ENCODE results near the gene USP10. TPM values are rescaled to one million over a fixed set of nuclear protein-coding genes. Genes with fewer than 3 reads are reported as not detected.

Gene USP10
- total and polyA plus RNA-seq, 2 donors (not counting 1 experiment from before 2014, with no cell fraction given) = 48.9 to 134 TPM

DNA sequence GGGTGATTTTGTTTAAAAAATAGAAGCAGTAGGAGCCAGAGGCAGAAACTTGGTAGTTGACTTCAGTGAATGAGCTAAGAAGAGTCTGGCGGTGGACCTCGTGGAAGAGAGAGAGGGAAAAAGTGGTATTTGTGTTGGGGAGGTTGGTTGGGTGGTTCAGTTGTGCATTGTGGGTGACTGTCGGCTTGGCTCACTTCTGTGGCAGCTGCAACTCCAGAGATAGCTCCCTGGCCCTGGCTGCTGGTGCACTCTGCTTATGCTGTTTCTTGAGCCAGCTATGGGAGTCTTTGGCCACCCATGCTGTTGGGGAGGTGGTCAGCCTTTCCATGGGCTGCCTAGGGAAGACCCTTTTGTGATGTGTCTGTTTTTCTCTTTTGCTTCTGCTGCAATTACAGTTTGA lies 69.6 kb downstream of the USP10 start:
- peaks cover 6 to 82% of the 10 kb centered on the region in 2 experiments for H3K36me3 ChIP-seq (replicated peaks in 1 of 2; ENCODE audit: control extremely low read depth in 1 of 2, control insufficient read depth in 1 of 2, extremely low read depth in 1 of 2, insufficient read depth in 2 of 2, low read length in 1 of 2)
- Mint-ChIP-seq H3K4me1 (no peaks in the 10 kb centered on the region), H3K27ac (no peak overlapping the region), H3K4me3 (no peak overlapping the region), H3K9me3 (ENCODE audit: insufficient read depth) (no peaks in the 10 kb centered on the region), H3K27me3 (no peaks in the 10 kb centered on the region)
- H3K79me2 ChIP-seq (ENCODE audit: control insufficient read depth, insufficient read depth, low read length) = peaks cover 10% of the 10 kb centered on the region
- no peak overlapping the region for H3K9ac ChIP-seq (ENCODE audit: low read length)
- no peaks in the 10 kb centered on the region for H3K4me1 ChIP-seq (ENCODE audit: control insufficient read depth in 2 of 2, insufficient read depth in 2 of 2, low read length in 2 of 2)
- 98% methylated on average over 3 of the region's 3 CpGs for WGBS (ENCODE audit: insufficient coverage)
- H3K27me3 ChIP-seq (replicated peaks in 1 of 4; ENCODE audit: control extremely low read depth in 1 of 4, control insufficient read depth in 3 of 4, insufficient read depth in 4 of 4, low read length in 3 of 4) = no peaks in the 10 kb centered on the region
- ChIA-PET CTCF (interaction anchor here (1.4 kb wide), 1 partner anchor 14 kb away, joined by 5 read pairs; no protein-coding TSS in a partner anchor), POLR2A (no interaction called here)
- H2AFZ ChIP-seq (ENCODE audit: insufficient read depth, low read depth, low read length, poor library complexity, severe bottlenecking) = no peak overlapping the region
- no peak for DNase-seq
- no peak overlapping the region for H3K4me3 ChIP-seq (ENCODE audit: control extremely low read depth in 1 of 5, extremely low read depth in 1 of 5, insufficient read depth in 1 of 5, low read depth in 2 of 5, low read length in 4 of 5)
- H3K4me2 ChIP-seq (replicated peaks; ENCODE audit: low read depth, low read length, poor library complexity, severe bottlenecking) = no peak overlapping the region
- TF ChIP-seq, protein P1, sequence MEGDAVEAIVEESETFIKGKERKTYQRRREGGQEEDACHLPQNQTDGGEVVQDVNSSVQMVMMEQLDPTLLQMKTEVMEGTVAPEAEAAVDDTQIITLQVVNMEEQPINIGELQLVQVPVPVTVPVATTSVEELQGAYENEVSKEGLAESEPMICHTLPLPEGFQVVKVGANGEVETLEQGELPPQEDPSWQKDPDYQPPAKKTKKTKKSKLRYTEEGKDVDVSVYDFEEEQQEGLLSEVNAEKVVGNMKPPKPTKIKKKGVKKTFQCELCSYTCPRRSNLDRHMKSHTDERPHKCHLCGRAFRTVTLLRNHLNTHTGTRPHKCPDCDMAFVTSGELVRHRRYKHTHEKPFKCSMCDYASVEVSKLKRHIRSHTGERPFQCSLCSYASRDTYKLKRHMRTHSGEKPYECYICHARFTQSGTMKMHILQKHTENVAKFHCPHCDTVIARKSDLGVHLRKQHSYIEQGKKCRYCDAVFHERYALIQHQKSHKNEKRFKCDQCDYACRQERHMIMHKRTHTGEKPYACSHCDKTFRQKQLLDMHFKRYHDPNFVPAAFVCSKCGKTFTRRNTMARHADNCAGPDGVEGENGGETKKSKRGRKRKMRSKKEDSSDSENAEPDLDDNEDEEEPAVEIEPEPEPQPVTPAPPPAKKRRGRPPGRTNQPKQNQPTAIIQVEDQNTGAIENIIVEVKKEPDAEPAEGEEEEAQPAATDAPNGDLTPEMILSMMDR (IDR thresholded peaks at IDR 0.05) = no peak
- no peak for TF ChIP-seq EZH2 (IDR thresholded peaks at IDR 0.05; ENCODE audit: borderline replicate concordance, insufficient read depth, low read depth, low read length, poor library complexity, severe bottlenecking)
- H4K20me1 ChIP-seq (ENCODE audit: control insufficient read depth, insufficient read depth, low read length, poor library complexity, severe bottlenecking) = peaks cover 13% of the 10 kb centered on the region
- intact Hi-C loops (cut with micrococcal nuclease) = no loop called here
- no peaks in the 10 kb centered on the region for H3K9me3 ChIP-seq (ENCODE audit: control extremely low read depth in 1 of 3, control insufficient read depth in 2 of 3, insufficient read depth in 1 of 3, low read length in 2 of 3)
- H3K27ac ChIP-seq (ENCODE audit: low read length in 2 of 2) = no peak overlapping the region
- ATAC-seq (ENCODE audit: low read depth) = no peak

DNA sequence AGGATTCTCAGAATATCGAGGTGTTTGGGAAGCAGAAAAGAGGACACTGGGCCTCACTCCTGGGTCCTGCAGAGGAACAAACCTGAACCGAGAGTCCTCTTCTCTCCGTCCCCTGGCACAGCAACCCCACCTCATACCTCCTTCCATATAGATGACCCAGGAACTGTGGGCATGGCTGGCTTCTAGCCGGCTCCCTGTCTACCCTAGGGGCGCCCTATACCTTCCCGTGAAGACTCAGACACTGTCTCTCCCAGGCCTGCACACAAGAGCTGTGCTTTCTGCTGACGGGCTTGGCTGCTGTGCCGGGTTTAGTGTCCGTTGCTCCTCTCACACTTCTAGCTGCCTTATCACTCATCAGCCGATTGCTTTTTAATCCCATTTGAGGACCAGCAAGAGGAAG lies 73.5 kb downstream of the USP10 start:
- Histone ChIP-seq H3K4me2 (replicated peaks; ENCODE audit: low read depth, low read length, poor library complexity, severe bottlenecking) (no peak overlapping the region), H3K4me1 (ENCODE audit: control insufficient read depth in 2 of 2, insufficient read depth in 2 of 2, low read length in 2 of 2) (no peaks in the 10 kb centered on the region), H4K20me1 (ENCODE audit: control insufficient read depth, insufficient read depth, low read length, poor library complexity, severe bottlenecking) (peaks cover 19% of the 10 kb centered on the region), H2AFZ (ENCODE audit: insufficient read depth, low read depth, low read length, poor library complexity, severe bottlenecking) (no peak overlapping the region), H3K79me2 (ENCODE audit: control insufficient read depth, insufficient read depth, low read length) (peaks cover 10% of the 10 kb centered on the region), H3K4me3 (ENCODE audit: control extremely low read depth in 1 of 5, extremely low read depth in 1 of 5, insufficient read depth in 1 of 5, low read depth in 2 of 5, low read length in 4 of 5) (no peak overlapping the region), H3K36me3 (replicated peaks in 1 of 2; ENCODE audit: control extremely low read depth in 1 of 2, control insufficient read depth in 1 of 2, extremely low read depth in 1 of 2, insufficient read depth in 2 of 2, low read length in 1 of 2) (peaks cover 10 to 83% of the 10 kb centered on the region in 2 experiments), H3K9ac (ENCODE audit: low read length) (no peak overlapping the region), H3K27me3 (replicated peaks in 1 of 4; ENCODE audit: control extremely low read depth in 1 of 4, control insufficient read depth in 3 of 4, insufficient read depth in 4 of 4, low read length in 3 of 4) (no peaks in the 10 kb centered on the region), H3K27ac (ENCODE audit: low read length in 2 of 2) (no peak overlapping the region), H3K9me3 (ENCODE audit: control extremely low read depth in 1 of 3, control insufficient read depth in 2 of 3, insufficient read depth in 1 of 3, low read length in 2 of 3) (no peaks in the 10 kb centered on the region)
- intact Hi-C loops (cut with micrococcal nuclease) = no loop called here
- TF ChIP-seq EZH2 (IDR thresholded peaks at IDR 0.05; ENCODE audit: borderline replicate concordance, insufficient read depth, low read depth, low read length, poor library complexity, severe bottlenecking) = no peak
- TF ChIP-seq, protein P1 (IDR thresholded peaks at IDR 0.05) = no peak
- H3K4me3 Mint-ChIP-seq = no peak overlapping the region
- ATAC-seq (ENCODE audit: low read depth) (no peak), DNase-seq (no peak)
- no peaks in the 10 kb centered on the region for H3K9me3 Mint-ChIP-seq (ENCODE audit: insufficient read depth)
- ChIA-PET POLR2A (no interaction called here), CTCF (interaction anchor here (1.6 kb wide), 1 partner anchor 34 kb away, joined by 3 read pairs; no protein-coding TSS in a partner anchor)
- no peak overlapping the region for H3K27ac Mint-ChIP-seq
- H3K27me3 Mint-ChIP-seq = no peaks in the 10 kb centered on the region
- no peaks in the 10 kb centered on the region for H3K4me1 Mint-ChIP-seq
- 99% methylated on average over 9 of the region's 10 CpGs for WGBS (ENCODE audit: insufficient coverage)

All from B cell (primary cell).